GM21717 (cell line): ENCODE measurements around the gene CBS.
A peak's percentile ranks its signal among the peaks of the same experiment; 100 is the strongest.
"Not testable (repeated sequence)": the region's sequence is repeated elsewhere in the genome, so short reads cannot be mapped to it uniquely, and the experiment has no call there.

ENCODE experiments used
- ATAC-seq: cut with Tn5 transposase; IDR thresholded peaks from one replicate; pipeline ENCODE4 v1.9.1; 2021; ENCODE audit warnings: mild to moderate bottlenecking, moderate library complexity; ENCODE audit not compliant: unreplicated experiment

The CBS gene

DNA sequence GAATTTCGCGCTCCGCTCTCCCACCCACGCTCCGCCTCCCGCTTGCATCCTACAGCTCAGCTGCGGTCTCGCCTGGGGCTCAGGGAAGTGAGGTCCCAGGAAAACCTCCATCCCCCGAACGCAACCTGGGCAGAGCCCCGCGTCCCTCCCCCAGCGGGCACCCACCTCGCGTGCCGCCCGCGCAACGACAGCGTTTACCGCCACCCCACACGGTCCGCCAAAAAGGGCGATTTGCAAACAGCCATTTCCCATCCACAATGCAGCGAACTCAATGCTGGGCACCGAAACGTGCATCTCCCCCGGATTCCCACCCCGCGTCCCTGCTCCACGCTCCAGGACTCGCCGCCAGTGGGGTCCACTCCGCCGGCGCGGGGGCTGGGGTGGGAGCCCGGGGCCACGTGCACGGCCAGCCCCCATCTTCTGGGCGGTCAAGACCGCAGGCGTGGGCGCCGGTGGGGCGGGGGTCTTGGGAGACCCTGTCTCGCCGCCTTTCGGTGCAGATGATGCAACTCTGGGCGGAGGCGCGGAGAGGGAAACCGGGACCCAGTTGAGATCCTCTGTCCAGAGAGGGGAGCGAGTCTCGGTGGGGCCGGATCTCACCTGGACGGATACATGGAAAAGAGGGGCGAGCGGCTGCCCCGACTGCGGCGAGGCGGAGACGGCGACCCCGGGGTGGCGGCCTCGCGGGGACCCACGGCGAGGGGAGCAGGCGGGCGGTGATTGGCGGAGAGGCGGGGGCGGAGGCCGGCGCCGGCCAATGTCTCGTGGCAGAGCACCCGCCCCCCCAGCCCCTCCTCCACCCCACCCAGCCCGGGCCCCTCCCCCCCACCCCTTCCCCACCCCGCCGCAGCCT is at the start of gene CBS:
TSS of gene CBS (minus strand) at position 666 of the 853 bp plus-strand sequence. CDS start 3,642 bp downstream, outside the sequence.
- not testable (repeated sequence) for ATAC-seq

DNA sequence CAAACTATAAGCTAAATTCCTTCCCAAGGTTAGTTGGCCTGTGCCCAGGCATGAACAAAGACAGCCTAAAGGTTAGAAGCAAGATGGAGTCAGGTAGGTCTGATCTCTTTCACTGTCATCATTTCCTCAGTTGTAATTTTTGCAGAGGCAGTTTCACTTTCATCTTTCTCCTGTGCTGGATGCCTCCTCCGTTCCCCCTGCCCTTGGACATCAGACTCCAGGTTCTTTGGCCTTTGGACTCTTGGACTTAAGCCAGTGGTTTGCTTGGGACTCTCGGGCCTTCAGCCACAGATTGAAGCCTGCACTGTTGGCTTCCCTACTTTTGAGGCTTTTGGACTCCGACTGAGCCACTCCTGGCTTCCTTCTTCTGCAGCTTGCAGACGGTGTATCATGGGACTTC is 40.3 kb upstream of the CBS start:
- ATAC-seq: not testable (repeated sequence)

DNA sequence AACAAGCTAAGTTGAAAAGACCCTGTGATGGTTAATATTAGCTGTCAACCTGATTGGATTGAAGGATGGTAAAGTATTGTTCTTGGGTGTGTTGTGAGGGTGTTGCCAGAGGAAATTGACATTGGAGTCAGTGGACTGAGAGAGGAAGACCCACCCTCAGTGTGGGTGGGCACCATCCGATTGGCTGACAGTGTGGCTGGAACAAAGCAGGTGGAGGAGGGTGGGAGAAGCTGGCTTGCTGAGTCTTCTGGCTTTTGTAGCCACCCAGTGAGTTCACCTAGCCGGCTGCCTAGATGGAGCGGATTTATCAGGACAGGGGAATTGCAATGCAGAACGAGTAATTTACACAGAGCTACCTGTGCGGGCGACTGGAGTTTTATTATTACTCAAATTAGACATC is 38.8 kb upstream of the CBS start:
- not testable (repeated sequence) for ATAC-seq

DNA sequence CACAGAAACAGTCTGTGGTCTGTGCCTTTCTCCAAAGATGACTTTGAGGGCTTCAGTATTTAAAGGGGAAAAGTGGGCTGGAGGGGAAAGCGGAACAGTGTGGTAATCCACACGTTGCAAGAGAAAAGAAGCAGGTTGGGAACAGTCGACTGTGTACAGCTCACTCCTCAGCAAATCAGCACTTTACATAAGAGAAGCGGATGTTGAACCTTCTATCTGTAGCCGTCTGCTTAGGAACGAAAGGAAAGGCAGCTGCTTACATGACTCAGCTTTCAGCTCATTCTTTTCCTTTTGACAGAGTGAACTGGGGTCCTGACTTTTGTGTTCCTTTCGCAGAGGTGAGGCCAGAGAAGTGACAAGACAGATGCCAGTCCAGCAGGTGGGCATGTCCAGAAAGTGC is 33.4 kb upstream of the CBS start:
- ATAC-seq: not testable (repeated sequence)

DNA sequence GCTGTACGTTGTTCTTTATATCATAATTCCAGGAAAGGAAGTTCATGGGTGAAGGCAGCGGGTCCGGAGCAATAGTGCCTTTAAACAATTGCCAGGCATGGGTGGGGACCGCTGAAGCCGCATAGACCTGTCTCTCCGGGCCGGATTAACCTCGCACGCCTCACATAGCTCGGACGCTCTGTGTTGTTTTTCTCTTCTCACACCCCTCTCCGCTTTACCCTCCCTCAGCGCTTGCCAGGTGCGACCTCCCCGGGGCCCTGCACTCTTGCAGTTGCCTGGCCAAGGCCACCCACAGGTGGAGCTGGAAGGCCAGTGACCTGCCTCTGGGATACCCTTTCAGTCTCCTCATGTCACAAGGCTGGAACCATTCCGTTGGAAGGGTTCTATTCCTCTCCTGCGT is 32.5 kb upstream of the CBS start:
- ATAC-seq: not testable (repeated sequence)

DNA sequence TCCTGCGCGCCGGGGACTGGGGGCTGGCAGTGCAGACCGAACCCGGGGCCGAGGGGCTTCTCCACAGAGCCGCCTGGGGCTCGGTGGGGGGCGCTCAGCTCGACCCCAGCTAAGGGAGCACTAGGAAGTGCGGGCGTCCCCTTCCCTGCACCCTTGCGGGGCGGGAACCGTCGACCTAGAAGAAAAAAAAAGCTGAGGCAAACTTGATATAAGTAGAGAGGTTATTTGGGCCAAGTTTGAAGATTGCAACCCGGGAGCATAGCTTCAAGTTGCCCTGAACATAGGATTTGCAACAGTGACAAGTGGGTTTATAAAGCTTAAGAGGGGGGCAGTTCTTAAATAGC is 32.1 kb upstream of the CBS start:
- peak; percentile 5 for ATAC-seq

DNA sequence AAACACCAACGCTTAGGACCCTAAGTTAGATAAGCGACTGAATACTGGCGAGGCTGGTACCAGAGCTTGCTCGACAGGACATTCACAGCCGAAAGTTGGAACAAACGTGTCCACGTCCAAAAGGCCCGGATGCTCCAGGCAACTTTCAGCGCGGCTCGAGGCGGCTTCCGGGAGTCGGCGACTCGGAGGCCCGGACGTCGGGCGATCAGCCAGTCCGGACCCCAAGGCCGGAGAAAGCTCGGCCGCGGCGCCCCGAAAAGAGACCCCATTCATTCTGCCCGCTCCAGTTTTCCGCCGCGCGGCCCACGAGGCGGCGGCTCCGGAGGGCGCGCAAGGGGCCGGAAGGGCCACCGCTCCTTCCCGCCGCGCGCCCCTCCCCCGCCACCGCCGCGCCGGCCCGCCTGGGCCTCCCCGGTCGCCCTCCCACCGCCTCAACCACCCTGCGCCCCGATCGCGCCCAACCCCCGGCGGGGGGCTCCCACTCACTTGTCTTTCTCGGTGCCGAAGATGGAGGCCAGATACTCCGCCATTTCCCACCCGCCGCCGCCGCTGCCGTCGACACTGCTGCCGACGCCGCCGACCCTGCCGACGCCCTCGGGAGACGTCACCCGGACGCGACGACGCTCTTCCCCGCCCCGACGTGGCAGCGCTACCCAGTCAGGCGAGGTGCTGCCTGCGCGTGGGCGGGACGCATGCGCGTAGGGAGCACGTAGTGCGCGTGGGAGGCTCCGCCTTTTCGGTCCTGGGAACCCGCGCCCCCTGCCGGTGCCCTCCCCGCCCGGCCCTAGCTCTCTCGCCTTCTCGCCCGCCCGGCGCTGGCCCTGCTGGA is 31.5 kb upstream of the CBS start, which contains the start of gene U2AF1:
TSS of gene U2AF1 (minus strand) at position 606 of the 829 bp plus-strand sequence. CDS start at position 530, 76 bp downstream.
- ATAC-seq: peak; percentile 50

DNA sequence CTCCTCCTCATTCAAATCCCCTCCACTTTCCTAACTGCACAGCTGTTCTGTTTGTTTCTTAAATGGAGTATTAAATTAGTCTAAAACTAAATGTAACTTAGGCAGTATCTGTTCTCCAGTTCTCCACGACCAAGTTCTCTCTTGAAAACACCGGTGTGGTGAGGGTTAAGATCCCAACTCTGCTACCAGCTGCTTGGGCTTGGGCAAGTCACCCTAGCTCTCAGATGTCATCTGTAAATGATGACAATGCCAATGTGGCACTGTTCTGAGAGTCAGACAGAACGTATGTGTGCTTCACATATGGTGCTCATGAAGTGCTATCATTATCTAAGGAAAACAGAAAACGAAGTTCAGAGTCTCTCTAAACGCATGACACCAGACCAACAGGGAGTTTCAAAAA is 29.0 kb upstream of the CBS start:
- not testable (repeated sequence) for ATAC-seq

DNA sequence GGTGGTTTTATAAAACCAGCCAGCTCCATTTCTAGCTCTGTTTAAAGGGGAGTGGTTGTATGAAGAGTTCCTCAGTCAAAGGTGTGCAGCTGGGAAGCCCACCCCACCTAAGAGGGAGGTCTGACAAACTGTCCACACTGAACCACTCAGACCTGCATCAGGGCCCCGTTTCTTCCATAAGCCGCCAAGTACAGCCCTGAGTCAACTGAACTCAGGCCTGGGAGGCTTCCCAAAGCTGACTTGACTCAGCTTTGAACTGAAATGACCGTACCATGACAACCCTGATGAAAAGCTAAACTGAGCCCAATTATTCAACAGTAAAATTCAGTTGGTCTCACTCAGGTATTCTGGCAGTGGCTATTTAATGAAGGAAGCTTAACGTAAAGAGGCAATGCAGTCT is 26.6 kb upstream of the CBS start:
- ATAC-seq: not testable (repeated sequence)

DNA sequence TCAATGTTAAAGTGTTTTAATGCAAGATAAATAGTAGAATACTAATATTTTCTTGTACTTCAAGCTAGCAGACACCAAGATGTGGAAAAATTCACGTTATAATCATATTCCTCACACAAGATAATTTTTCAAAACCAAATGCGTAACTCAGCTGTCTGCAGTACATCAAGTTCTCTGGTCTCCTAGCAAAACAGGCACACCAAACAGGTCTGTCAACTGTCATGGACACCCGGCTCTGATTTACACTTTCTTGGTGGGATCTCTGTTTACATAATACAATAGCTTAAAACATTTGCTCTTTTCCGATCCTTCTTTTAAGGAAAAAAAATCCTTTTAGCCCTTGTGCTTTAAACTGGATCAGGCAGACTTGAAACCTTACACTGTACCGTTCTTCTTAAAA is 26.0 kb upstream of the CBS start:
- not testable (repeated sequence) for ATAC-seq

DNA sequence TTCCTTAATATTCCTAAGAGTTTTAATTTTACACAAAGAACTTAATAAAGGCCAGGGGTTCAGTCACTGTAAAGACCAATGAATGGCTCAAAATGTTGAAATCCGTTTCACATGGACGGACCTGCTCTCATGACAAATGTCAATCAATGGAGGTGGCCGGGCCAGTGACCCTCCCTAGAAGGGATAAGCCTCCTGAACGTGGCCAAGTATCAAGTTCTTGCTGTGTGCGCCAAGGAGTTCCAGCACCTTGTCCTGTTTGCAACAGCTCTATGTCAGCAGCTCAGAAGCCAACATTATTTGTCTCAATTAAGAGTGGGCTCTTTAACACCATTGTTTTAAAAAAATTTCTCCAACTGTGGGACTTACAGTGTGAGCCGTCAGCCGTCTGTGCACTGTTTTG is 25.4 kb upstream of the CBS start:
- not testable (repeated sequence) for ATAC-seq

DNA sequence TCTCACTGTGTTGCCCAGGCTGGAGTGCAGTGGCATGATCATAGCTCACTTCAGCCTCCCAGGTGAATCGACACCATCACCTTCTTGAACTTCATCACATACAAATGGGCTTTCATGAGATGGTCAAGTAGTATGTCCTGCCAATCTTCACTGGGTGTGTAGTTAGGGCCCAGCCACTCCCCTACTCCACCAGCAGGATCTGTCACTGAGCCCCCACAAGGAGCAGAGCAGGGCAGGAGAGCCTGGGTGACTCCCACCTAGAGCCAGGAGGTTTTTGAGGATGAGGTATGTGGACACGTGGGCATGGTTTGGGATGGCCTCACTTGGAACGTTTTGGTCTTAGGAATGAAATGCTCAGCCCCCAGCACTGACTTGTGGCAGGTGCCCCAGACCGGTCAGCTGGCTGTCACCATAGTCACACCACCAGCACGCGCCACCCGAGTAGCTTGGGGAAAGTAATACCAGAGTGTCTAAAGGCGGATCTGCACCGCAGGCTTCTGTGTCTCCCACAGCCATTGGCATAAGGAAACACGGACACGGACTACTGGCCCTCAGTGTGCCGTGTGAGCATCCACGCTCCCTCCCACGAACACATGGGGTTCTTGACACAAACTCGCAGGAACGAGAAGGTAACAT is 16.5 kb upstream of the CBS start:
- not testable (repeated sequence) for ATAC-seq

DNA sequence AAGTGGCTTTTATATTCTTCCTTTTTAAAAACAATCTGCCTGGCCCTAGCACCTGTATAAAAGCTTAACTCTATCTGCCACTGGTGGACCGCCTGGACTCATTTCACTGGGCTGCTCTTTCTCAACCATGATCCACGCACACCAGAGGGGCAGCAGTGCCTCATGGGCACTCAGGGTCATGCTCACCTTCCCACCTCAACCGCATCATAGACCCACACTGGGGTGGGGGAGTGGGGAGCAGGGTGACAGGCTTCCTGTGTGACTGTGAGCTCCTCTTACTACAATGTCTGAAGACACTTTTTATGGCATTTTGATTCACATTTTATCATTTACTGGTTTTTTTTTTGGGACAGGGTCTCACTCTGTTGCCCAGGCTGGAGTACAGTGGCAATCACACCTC is 15.3 kb upstream of the CBS start:
- ATAC-seq: not testable (repeated sequence)

DNA sequence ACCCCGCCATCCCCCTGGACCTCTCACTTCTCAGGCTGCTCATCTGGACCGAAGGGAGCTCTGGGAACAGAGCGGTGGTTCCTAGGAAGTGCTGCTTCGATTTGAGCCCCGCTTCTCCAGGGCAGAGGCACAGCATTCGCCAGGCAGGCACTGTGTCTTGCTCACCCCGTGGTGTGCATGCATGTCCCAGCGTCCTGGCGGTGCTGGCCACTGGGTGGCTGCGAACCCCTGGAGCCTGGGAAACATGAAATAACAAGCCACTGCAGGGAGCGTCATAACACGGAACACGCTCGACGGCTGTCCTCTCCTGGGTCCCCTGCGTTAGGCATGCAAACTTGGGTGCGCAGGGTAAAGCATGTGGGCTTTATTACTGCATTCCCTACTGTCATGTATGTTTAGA is 13.8 kb upstream of the CBS start:
- not testable (repeated sequence) for ATAC-seq

DNA sequence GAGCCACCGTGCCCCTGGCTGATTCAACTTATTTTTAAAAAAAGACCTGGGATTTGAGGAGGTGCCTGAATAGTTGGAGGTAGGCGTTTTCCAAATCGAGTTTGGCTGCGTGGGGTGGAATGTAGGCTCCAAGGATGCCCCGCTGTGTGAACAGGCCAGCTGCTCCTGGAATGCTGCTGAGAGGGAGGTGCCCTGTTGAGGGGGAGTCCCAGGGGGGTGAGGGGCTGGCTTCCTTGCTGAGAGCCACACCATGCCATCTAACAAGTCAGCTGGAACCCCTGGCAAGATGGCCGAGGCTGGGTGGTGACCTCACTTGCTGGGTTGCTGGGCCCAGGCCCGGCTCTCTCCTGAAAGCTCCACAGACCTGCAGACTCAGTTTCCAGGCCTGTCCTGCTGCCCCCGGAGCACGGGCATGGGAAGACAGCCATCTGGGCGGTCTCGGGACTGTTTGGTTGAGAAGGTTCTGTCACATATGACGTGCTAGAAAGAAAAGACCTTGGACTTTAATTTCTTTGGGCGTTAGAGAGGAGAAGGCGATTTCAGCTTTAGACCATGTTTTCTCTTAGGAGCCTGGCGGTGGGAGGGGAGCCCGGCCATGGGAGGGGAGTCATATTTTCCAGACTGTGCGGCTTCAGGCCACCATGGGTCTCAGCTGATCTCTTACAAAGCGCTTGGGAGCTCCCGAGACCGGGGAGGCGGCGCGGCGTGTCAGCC is 7.1 kb upstream of the CBS start:
- ATAC-seq: not testable (repeated sequence)

DNA sequence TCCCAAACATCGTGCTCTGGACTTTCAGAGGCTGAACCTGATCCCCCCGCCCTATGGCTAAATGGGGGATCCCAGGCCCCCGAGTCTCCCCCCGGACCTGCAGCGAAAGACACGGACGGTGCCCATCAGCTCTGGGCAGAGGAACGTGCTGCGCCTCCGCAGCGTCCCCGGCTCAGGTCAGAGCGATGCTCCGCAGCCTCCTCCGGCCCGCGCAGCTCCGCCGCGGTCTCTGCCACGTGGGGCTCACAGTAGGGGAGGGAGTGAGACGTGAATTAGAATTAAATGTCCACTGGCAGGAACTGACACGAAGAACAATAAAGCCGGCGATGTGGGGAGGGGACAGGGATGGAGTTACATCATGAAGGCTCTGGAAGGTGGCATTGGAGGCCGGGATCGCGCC is 1.0 kb upstream of the CBS start:
- not testable (repeated sequence) for ATAC-seq

DNA sequence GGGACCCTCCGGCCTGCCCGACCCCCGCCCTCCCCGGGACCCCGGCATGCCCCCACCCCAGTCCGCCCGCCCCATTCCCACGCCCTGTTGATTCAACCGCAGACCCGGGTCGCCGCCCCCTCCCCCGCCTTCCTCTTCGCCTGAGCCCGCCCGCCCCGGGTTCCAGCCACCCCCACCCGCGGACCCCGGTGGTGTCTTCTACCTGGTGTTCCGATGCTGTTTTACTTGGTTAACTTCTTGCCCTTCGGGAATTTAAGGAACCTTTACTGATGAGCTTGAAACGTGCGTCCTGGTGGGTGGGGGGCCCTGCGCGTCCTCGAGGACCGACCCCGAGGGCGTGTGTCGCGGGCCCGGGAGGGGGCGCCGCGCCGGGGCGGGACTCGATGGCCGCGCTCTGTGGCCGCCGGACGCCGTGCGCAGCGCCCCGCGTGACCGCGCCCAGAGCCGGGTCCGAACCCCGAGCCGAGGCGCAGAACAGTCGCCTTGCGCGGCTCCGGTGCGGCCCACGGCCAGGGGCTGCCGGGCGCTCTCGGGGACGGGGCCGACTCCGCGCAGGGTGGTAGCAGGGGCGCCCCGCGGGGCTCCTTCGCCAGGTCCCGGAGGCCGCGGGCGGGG is 495 bp upstream of the CBS start:
- ATAC-seq: not testable (repeated sequence)

DNA sequence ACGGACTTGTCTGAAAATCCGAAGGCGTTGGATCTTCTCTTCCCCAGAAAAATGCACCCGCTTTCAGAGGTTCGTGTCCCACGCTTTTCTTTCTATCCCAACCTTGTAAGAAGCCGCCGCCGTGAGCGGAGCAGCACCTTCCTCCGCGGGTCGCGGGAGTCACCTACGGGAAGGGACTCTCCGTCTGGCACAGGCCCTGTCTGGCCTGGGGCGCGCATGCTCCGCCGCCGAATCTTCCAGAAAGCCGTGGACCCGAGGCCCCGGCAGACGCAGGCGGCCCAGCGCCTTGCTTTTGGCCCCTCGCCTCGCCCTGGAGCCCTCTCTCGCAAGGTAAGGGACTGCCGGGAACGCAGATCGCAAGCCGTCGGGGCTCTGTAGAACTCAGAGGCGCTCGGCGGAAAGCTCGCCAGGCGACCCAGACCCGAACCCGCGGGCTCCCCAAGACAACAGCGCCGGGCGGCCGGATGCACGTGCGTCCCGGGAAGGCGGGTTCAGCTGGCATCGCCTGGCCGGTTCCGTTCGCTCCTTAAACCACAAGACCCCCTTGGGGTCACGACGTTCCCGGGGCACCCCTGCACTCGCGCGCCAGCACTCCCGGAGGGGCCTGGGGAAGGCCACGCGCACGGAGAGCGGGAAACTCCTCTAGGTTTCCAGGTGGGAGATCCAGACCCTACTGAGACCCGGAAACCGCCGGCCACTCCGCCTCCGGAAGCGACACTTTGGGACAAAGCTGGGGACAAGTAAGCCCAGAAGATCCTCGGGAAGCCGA is 1.1 kb downstream of the CBS start:
- ATAC-seq: not testable (repeated sequence)

DNA sequence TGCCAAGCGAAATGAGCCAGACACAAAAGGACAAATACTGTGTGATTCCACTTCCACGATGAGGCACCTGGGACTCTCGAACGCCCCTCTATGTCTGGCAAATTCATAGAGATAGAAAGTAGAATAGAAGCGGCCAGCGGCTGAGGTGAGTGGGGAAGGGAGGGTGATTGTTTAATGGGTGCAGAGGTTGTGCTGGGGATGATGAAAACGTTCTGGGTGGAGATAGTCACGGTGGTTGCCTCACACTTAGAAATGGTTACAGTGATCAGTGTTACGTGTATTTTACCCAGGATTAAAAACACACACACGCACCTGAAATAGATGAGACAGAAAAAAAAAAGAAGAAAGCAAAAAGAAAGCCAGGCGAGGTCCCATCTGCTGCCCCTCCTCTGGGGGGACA is 2.9 kb downstream of the CBS start:
- ATAC-seq: not testable (repeated sequence)
